8988T (cell line): ENCODE data around the gene F12.

Experiments
- DNase-seq: peaks from one replicate; pipeline ENCODE4 v3.0.0; 2011

Gene F12

DNA sequence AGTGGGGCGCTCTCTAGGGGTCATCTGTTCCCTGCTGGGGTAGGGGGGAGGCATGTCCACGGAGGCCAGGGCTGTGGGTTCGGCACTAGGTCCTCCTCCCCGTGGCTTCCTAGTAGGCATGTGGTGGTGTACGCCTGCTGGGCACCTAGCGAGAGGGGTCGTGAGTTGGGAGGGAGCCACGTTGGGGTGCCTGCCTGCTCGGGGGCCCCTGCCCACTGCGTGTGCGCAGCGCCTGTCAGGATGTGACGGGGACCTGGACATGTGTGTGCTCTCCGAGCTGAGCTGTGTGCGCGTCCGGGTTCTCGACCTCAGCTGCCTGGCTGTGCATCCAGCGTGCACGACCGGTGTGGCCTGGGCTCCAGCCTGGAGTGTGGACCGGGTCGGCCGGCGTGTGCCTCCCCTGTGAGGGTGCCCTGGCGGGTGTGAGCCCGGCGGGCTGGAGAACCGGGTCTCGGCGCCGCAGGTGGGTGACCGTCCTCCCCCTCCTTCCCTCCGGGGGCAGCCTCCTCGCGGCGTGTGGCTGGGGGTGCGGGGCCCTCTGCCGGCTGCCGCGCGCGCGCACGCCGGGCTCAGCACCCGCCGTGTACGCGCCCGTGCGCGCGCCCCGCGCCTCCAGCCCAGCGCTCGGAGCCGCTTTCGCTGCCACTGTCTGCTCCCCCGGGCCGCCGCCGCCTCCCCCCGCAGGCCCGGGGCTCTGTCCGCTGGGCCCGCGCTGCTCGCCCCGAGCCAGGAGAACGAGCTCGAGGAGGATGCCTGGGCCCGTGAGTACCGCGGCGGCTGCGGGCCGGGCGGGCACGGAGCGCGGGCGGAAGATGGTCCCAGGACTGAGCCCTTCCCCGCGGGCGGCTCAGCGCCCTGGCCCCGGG lies 37.1 kb upstream of the F12 start, which contains the start of gene PRR7:
Gene PRR7, plus strand, starts transcription at position 615 of the 866 bp plus-strand sequence. CDS start 8,254 bp downstream, outside the sequence.
- peak; percentile 99 for DNase-seq

DNA sequence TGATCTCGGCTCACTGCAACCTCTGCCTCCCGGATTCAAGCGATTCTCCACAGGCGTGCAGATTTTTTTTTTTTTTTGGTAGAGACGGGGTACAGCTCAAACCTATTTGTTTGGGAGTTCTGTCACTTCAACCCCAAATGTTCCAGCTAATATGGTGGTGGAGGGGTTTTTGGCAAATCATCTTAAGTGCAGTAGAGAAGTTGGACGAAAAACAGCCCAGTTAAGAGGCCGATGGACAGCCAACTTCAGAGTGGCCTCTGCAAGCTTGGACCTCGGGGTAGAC lies 36.5 kb upstream of the F12 start:
- DNase-seq: no peak

DNA sequence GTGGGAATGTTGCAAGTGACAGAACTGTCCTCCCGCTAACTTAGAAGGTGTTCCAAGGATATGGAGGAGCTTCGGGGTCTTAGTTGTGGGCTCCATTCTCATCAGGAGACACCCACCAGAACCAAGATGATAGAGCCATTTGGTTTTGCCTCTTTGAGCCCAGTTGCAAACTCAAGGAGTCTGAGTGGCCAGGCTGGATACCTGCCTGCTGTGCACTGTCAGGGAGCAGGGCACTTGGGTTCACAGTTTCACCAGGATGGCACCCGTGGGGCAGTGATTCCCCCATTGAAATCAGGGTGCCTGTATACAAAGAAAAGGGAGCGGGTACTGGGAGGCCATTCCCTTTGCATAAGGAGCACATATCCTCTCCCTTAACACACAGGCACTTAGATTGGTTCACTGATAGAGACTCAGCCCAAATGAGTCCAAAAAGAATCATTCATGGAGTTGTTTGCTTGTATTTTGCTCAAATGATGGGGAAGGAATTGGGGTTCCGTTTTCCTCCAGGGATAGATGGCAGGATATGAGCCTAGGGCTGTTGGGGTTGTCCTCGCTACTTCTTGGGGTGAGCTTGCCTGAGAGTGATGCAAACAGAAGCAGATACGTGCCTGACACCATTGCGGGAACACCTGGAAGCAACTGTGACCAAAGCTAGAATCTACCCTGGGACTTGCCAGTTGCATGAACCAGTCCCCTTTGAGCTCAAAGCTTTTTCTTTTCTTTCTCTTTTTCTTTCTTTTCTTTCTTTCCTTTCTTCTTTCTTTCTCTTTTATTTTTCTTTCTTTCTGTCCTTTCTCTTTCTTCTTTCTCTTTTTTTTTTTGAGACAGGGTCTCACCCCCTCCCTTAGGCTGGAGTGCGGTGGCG lies 35.9 kb upstream of the F12 start:
- no peak for DNase-seq

DNA sequence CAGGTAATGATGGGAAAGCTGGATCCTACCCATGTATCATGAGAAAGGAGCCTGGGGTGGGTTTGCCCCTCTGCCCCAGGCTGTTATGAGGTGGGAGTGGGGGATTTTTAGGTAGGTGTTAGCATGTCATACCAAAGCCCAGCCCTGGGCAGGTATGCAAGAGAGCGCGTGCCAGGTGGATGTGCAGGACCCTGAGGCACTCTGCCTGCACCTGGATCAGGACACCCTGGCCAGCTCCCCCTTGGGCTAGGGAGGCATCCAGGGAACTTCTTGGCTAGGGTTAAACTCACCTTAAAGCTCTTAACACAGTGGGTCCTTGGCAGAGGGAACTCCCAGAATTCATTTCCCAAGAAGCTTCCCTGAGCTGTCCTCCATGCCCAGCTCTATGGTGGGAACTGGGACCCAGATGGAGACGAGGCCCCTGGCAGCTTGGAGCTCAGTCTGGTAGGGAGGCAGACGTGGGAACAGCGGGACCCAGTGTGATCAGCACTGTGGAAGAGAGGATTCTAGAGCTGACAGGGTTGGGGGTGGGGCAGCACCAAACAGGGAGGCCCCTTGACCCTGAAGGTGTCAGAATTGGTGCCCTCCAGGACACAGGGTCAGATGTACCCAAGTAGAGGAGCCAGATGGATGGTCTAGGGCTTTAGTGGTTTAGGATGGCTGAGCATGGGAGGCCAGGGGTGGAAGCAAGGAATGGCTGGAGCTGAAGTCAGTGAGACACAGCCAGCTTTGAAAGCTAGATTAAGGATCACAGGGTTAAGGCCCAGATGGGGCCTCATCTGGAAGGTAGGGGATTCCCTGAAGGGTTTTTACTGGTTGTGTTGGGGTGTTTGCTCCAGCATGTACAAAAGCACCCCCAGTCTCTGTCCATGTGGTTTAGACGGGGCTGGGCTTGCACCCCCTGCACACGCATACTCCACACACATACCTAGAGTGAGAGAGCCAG lies 35.0 kb upstream of the F12 start:
- DNase-seq: no peak

DNA sequence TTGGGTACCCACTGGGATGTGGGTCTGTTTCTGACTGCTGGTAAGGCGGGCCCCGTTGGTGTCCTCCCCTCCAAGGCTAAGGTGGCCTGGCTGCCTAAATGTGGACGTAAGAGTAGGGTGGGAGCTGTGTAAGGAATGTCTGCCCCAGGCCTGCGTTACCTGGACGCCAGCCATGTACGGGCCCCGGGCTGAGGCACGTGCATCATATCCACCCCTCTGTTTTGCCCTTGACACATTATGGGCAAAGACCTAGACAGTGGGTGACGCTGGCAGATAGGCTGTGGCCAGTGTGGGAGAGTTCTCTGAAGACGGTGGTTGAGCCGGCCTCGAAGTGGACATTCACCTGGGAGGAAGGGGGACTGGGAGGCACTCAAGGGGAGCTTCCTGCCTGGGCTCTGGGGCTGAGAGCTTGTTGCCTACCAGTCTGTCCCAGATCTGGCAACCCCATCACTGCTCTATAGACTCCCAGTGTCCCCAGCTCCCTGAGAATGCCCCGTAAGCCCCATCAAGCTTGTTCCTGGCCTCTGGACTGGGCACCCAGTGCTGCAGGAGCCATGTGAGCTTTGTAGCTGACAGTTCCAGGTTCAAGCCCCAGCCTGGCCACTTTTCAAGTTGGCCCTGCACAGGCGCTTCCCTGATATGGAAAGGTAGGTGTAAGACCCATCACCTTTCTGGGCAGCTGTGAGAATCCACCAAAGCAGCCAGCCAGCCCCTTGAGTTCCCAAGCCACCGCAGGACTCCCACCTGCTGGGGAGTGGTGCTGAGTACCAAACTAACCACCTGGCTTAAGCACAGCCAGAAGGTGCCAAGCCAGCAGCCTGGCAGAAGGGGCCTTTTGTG lies 34.0 kb upstream of the F12 start:
- no peak for DNase-seq

DNA sequence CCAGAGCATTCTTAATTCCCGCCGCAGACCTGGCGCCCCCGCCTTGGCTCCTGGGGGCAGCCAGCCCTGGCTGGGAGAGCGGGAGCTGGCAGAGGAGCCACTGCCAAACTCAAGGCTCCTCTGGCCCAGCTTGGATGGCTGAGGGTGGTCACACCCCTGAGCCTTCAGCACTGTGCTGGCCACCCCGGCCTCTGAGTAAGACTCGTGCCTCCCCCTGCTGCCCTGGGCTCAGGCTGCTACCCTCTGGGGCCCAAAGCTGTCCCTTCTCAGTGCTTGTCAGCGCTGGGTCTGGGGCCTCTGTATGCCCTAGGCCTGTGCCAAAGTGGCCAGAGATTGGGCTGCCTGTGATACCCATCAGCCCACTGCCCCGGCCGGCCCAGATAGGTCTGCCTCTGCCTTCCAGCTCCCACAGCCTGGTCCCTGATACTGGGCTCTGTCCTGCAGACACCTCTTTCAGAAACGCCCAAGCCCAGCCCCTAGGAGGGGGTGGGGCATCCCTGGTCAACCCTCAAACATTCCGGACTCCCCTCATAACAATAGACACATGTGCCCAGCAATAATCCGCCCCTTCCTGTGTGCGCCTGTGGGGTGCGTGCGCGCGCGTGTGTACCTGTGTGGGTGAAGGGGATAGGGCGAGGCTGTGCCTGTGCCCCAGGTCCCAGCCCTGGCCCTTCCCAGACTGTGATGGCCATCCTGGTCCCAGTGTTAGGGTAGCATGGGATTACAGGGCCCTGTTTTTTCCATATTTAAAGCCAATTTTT lies 32.9 kb upstream of the F12 start:
- DNase-seq: no peak

DNA sequence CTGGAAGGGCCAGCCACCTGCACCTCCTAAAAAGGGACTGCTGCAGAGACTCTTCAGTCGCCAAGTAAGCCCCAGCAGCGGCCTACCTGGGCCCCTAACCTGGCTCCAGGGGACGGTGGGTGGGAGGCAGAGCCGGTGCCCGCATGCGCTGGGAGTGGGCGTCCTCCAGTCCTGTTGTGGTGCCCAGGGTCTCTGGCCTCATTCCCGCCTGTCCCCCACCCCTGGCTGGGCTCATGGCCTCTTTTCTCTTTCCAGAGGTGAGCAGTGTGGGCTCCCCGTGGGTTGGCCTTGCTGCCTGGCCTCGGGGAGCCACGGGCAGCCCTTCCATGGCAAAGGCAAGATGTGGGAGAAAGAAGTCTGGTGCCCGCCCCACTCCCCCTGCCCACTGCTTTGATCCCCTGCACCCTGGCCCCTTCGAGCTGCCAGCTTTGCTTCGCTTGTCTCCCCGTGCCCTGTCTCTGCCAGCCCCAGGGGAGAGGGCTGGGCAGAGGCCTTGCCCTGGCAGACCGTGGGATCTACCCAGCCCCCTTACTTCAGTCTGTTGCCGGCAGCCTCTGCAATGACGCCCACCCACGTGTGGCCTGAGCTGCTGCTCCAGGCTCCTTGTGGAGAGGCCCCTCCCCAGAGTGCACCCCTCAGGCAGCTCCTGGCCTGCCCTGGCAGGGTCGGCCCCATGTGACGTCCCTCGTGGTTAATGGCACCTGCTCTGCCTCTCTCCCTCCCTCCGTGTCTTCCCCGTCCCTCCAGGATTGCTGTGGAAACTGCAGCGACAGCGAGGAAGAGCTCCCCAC lies 31.8 kb upstream of the F12 start:
- peak; percentile 8 for DNase-seq

DNA sequence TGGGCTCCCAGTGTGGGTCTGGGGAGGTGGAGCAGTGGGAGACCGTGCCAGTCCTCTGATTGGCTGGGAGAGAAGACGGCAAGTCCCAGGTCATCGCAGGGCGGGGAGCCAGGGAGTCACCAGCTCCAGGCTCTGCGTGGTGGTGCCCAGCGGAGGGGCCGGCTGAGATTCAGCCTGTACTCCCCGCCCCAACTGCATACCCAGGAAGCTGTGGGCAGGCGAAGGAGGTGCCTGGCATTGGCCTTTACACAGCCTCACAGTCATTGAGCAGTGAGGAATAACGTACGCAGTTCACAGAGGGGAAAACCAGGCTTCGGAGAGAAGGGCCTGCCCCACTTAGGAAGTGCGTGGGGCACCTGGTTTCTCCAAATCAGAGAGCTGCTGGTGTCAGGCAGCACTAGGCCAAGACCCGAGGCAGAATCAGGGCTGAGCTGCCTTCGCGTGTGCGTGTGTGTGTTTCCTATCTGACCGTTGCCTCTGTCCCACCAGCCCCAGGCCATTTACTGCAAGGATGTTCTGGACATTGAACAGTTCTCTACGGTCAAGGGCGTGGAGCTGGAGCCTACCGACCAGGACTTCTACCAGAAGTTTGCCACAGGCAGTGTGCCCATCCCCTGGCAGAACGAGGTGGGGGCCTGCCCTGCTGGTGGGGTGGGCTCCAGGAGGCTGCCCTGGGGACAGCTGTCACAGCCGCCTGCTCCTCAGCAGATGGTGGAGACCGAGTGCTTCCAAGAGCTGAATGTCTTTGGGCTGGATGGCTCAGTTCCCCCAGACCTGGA lies 31.0 kb upstream of the F12 start:
- peak; percentile 16 for DNase-seq

DNA sequence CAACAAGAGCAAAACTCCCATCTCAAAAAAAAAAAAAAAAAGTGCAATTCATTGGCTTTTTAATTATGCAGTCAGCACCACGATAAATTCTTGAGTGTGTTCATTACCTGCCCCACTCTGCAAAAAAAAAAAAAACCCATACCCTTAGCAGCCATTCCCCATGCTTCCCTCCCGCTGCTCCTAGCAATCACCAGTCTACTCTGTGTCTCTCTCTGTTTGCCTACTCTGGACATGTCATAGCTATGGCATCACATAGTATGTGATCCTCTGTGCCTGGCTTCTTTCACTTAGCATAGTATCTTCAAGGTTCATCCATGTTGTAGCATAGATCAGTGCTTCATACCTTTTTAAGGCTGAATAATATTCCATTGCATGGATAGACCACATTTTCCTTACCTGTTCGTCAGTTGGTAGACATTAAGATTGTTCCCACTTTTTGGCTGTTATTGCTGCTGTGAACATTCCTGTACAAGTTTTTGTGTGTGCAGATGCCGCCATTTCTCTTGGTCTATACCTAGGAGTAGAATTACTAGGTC lies 30.2 kb upstream of the F12 start:
- no peak for DNase-seq

DNA sequence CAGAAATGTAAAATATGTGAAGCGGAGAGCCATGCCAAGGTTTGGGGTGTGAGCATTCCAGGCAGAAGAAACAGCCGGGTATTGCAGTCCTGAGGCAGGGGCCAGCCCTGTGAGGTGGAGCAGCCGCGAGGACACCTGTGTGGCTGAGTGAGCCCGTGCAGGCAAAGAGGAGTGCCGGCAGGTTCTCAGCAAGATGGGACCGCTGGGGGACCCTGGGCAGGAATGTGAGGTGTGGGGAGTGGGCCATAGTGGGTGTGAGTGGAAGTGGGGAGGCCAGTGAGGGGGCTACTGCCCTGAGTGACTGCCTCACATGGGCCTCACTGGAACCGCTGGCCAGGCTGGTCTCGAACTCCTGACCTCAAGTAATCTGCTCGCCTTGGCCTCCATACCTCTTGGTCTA lies 29.1 kb upstream of the F12 start:
- peak; percentile 13 for DNase-seq

DNA sequence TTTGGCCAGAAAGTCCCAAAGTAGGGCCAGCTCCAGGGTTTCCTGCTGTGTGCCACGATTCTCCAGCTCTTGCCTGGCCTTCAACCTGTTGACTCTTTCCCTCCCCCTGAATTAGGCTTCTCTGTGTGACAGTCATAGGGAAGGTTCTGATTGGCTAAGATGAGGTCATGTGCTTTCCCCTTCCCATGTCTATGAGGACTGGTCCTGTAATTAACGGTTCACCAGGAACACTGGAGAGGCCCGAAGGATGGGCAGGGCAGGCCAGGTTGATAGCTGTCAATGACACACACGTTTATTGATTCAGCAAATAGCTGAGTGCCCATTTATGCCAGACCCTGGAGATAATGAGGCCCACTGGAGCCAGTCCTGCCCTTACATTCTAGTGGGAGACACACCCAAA lies 28.3 kb upstream of the F12 start:
- peak; percentile 7 for DNase-seq

DNA sequence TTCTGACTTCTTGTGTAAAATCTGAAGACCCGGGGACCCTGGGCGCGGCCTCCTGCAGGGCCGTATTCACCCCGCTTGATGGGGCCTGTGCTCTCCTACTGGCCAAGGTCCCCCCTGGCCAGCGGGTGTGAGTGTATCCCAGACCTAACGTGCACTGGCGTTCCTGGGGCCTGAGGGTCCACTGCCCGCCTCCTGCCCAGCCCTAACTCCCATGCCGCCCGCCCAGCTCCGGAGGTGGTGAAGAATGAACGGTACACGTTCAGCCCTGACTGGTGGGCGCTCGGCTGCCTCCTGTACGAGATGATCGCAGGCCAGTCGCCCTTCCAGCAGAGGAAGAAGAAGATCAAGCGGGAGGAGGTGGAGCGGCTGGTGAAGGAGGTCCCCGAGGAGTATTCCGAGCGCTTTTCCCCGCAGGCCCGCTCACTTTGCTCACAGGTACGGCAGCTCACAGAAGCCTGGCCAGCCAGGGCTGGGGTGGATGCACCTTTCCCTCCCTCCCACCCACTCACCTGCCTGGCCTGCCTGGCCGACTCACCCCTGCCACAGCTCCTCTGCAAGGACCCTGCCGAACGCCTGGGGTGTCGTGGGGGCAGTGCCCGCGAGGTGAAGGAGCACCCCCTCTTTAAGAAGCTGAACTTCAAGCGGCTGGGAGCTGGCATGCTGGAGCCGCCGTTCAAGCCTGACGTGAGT lies 26.6 kb upstream of the F12 start:
- DNase-seq: no peak

DNA sequence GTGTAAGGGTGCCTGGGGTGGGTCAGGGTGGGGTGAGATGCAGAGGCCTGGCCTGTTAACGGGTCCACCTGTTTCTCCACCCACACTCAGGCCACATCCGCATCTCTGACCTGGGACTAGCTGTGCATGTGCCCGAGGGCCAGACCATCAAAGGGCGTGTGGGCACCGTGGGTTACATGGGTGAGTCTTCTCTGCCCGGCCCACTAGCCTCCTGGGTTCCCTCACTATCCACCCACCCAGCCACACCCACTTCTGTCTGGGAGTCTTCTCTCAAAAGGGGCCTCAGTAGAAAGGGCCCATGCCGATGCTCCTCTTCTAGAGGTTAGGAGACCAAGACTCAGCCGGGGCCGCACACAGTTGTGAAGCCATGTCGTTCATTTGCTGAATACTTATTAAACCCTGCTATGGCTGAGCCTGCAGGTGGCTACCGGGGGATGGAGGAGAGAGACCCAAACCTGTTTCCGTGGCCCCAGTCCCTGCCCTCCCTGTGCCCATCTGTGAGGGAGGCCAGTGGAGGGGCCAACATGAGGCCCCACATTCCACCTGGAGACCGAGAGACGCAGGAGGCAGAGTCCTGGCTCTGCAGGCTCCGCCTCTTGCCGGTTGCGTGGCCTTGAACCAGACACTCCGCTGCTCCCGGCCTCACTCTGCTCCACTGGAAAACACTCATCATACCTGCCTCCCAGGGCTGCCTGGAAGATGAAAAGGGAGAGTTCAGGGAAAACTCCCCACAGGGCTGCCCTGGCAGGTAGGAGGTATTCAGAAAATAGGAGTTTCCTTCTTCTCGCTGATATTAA lies 25.8 kb upstream of the F12 start:
- no peak for DNase-seq

DNA sequence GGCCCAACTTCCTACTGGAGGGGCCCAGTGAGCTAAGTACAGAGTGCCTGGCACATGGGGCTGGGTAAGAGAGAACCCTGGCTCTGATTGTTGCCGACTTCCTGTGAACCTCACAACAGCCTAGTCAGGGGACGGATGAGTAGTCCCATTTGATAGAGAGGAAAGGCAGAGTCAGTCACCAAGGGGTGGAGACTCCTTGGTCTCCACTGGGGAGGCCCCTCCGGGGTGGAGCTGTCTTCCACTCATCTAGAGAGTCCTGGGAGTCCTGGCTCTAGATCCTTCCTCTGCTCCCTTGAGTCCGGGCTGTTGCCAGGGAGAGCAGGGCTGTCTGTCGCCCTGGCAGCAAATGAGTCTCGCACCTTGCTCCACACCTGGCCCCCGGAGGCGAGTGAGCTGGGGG lies 25.1 kb upstream of the F12 start:
- peak; percentile 23 for DNase-seq

DNA sequence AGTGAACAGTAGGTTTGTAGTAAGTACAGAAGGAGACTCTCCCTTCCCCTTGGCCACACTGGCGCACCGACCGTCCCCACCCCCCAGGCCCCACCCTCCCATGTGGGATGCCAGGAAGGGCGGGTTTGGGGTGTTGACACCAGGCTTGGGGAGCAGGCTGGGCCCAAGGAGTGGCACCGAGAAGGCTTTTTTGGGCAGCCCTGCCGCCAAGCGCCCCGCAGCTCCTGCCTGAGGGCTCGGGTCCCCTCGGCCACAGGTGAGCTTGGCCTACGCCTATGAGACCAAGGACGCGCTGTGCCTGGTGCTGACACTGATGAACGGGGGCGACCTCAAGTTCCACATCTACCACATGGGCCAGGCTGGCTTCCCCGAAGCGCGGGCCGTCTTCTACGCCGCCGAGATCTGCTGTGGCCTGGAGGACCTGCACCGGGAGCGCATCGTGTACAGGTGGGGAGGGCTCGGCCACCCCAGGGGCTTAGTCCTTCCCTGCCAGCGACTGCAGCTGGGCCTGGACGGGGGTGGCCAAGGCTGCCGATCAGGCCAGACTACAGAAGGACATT lies 24.4 kb upstream of the F12 start:
- no peak for DNase-seq

DNA sequence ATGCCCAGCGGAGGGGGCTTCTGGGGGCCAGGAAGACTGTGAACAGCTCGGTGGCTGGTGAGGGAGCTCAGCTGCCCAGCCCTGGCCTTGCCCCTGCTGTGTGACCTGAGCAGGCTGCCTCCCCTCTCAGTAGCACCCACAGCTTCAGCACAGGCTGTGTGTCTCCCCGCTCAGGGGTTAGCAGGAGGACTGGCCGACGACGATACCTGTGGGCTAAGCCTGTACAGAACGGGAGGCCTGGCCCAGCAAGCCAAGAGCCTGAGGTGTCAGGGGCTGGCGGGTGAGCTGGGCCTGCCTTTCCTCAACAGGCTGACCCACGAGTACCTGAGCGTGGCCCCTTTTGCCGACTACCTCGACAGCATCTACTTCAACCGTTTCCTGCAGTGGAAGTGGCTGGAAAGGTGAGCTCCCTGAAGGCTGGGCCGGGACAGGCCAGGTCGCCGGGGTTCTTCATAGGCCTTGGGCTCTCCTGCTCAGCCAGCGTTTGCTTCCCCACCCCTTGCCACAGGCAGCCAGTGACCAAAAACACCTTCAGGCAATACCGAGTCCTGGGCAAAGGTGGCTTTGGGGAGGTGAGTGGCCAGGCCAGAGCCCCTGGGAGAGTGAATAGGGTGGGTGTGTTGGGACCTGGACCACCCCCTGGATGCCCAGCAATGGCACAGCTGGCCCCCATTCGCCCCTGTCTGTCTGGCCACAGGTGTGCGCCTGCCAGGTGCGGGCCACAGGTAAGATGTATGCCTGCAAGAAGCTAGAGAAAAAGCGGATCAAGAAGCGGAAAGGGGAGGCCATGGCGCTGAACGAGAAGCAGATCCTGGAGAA lies 23.7 kb upstream of the F12 start:
- DNase-seq: no peak
